ENCODE data around the gene PARD3B.

DNA sequence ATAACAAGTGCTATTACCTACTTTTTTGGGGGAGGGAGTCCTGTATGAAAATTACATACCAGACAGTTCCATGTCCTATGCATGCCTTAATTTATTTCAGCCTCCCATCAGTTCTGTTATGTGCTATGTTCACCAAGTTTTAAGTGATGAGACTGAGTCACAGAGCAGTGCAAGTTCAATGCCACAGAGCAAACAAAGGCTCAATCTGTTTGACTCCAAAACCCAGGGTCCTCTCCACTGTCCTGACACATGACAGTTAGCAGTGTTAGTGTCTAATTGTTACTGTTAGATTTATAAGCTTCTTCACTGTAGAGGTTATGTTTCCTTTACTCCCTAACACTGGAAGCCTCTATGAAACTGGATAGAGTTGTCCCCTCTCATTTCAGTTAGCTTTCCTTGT is 498.0 kb downstream of the PARD3B start:
- no peak for TF ChIP-seq EZH2phosphoT487 (IDR thresholded peaks at IDR 0.05; ENCODE audit: borderline replicate concordance, low read length)
- no peak for TF ChIP-seq EZH2 (IDR thresholded peaks at IDR 0.05; ENCODE audit: low read length, unreplicated experiment)

All from PC-3 (cell line).